Erythroblast (primary cell): ENCODE measurements around the gene POLR2H.

Experiments
- DNase-seq, 2 experiments: peaks; one replicate each; lab custom pipeline; 2025; lab: John Stamatoyannopoulos, UW
- GATA1 ChIP-seq: IDR thresholded peaks from 2 replicates; pipeline ENCODE4 v1.6.1; 2011; ENCODE audit warnings: low read depth, mild to moderate bottlenecking, control low read depth, low read length, moderate library complexity
- POLR2A ChIP-seq: IDR thresholded peaks from 2 replicates; pipeline ENCODE4 v1.6.1; 2011; ENCODE audit warnings: mild to moderate bottlenecking, low read length

Gene POLR2H

GRCh38 chr3:184361532-184361931 is at the start of gene POLR2H, which contains the start of gene CLCN2:
TSS of gene POLR2H (plus strand) at chr3:184361710. CDS start at chr3:184363493, 1,783 bp downstream.
TSS of gene CLCN2 (minus strand) at chr3:184361605. CDS start at chr3:184361479, 126 bp downstream.
- TF ChIP-seq GATA1, result no peak
- TF ChIP-seq POLR2A, result peak; percentile 37
- DNase-seq, result peak; percentile 58 to 77

- TF ChIP-seq GATA1, result no peak
- TF ChIP-seq POLR2A, result peak; percentile 9
- DNase-seq, result peak; percentile 96 to 98
Observed at GRCh38 chr3:184314363-184314699, 47.2 kb upstream of the POLR2H start, which contains the start of gene EIF4G1. TSS of gene EIF4G1 (plus strand) at chr3:184314606. CDS start at chr3:184315797, 1,191 bp downstream.

- no peak for TF ChIP-seq GATA1
- TF ChIP-seq POLR2A, result peak; percentile 44
- peak; percentile 88 to 92 for DNase-seq
Observed at GRCh38 chr3:184314700-184315542, 46.6 kb upstream of the POLR2H start.

DNA sequence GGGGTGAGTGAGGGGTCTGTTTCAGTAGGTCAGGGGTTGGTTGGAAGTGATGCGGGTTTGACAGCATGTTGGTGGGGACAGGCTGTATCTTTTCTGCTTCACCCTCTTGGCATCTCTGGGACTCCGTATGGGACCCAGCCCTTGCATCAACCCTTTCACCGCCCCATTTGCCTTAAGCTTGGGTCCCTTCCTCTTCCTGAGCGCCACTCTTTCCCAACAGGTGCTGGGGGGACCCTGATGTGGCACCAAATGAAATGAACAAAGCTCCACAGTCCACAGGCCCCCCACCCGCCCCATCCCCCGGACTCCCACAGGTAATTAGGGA is 46.0 kb upstream of the POLR2H start:
- peak; percentile 59 to 70 for DNase-seq
- no peak for TF ChIP-seq GATA1
- peak; percentile 15 for TF ChIP-seq POLR2A

GRCh38 chr3:184315871-184316661 is 45.4 kb upstream of the POLR2H start:
- DNase-seq, result no peak
- TF ChIP-seq GATA1, result no peak

DNA sequence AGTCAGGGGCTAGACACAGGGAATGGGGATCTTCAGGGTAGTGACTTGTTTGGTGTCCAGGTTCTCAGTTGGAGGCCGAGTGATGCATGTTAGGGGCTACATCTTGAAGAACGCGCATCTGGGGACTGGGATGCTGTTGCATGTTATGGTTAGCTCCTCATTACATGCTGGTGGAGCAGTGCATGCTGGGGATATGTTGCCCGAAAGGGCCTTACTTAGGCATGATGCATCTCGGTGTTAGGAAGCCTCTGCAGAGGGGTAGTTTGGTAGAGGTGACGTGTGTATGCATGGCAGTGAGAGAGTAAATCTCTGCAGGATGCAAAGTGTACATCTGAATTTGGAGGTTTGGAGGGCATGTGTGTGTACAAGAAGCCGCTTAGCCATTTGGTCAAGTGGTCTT is 44.7 kb upstream of the POLR2H start:
- DNase-seq, result no peak
- TF ChIP-seq GATA1 (no peak), POLR2A (no peak)

GRCh38 chr3:184317201-184317600 is 44.3 kb upstream of the POLR2H start:
- DNase-seq, result no peak
- TF ChIP-seq GATA1 (no peak), POLR2A (no peak)

DNA sequence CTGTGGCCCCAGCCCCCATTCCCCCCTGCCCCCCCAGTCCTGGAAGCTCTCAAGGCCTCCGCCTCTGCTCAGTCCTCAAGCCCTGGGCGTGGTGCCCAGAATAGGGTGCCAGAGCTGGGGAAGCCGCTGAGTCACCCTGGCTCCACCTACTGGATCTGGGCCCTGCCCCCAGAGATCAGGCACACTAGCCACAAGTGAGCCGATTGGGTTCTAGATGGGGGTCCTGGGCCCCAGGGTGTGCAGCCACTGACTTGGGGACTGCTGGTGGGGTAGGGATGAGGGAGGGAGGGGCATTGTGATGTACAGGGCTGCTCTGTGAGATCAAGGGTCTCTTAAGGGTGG is 41.4 kb upstream of the POLR2H start:
- peak; percentile 93 to 95 for DNase-seq
- TF ChIP-seq GATA1, result no peak
- TF ChIP-seq POLR2A, result no peak

- no peak for TF ChIP-seq GATA1
- TF ChIP-seq POLR2A, result no peak
- no peak for DNase-seq
Observed at GRCh38 chr3:184321666-184322065, 39.8 kb upstream of the POLR2H start.

- no peak for DNase-seq
- TF ChIP-seq GATA1, result no peak
- TF ChIP-seq POLR2A, result no peak
Observed at GRCh38 chr3:184322731-184323487, 38.6 kb upstream of the POLR2H start.

DNA sequence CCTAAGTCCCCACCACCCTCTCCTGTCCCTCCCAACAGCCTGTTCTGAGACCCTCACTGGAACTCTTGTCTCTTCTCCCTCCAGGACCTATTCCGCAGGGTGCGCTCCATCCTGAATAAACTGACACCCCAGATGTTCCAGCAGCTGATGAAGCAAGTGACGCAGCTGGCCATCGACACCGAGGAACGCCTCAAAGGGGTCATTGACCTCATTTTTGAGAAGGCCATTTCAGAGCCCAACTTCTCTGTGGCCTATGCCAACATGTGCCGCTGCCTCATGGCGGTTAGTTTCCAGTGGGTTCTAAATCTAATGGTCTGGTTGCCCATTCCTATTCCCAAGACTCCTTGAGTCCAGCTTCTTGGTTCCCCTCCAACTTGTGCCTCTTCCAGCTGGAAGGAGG is 37.8 kb upstream of the POLR2H start:
- no peak for TF ChIP-seq POLR2A
- no peak for TF ChIP-seq GATA1
- DNase-seq, result no peak

DNA sequence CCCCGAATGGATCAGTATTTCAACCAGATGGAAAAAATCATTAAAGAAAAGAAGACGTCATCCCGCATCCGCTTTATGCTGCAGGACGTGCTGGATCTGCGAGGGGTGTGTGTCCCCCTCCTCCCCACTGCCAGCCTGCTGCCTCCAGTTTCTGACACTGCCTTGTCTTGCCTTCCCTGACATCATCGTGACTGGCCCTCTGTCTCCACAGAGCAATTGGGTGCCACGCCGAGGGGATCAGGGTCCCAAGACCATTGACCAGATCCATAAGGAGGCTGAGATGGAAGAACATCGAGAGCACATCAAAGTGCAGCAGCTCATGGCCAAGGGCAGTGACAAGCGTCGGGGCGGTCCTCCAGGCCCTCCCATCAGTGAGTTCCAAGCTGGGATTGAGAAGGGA is 36.2 kb upstream of the POLR2H start:
- no peak for DNase-seq
- TF ChIP-seq POLR2A, result no peak
- no peak for TF ChIP-seq GATA1

GRCh38 chr3:184325715-184326369 is 35.7 kb upstream of the POLR2H start:
- no peak for DNase-seq
- TF ChIP-seq POLR2A, result no peak
- TF ChIP-seq GATA1, result no peak

- TF ChIP-seq POLR2A, result no peak
- DNase-seq, result no peak
Observed at GRCh38 chr3:184327171-184327570, 34.3 kb upstream of the POLR2H start.
